ENCODE measurements around the gene SLC22A4.

The SLC22A4 gene

DNA sequence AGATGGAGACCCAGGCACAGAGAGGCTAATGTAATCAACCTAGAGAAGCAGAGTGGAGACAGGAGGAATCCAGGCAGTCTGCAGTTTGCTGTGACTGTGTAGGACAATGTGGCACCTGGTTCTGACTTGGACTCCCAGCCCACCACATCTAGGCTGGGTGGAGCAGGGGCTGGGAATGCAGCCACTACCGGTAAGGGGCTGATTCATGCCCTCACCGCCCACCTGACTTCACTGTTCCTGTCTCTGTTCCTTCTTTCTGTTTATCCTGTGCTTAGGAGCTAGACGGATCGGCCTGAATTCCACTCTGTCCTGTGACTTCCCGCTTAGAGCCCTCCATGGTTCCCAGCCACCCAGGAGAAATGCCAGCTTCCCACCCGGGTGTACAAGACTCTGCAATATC is 34.1 kb upstream of the SLC22A4 start:
- TF ChIP-seq MAX (IDR thresholded peaks at IDR 0.05) (no peak), TAF1 (IDR thresholded peaks at IDR 0.05; ENCODE audit: low read depth) (no peak), YY1 (IDR thresholded peaks at IDR 0.05; ENCODE audit: low read depth) (no peak), REST (IDR thresholded peaks at IDR 0.05; ENCODE audit: low read depth) (no peak), USF1 (IDR thresholded peaks at IDR 0.05) (no peak), NFIC (IDR thresholded peaks at IDR 0.05) (no peak), TCF12 (IDR thresholded peaks at IDR 0.05; ENCODE audit: low read depth) (no peak), FOXM1 (IDR thresholded peaks at IDR 0.05; ENCODE audit: borderline replicate concordance, low read depth) (no peak), ZBTB7A (IDR thresholded peaks at IDR 0.05; ENCODE audit: low read depth) (no peak), EGR1 (IDR thresholded peaks at IDR 0.05) (no peak), RAD21 (IDR thresholded peaks at IDR 0.05; ENCODE audit: low read depth) (no peak), CREB1 (IDR thresholded peaks at IDR 0.05; ENCODE audit: low read depth) (no peak), EP300 (IDR thresholded peaks at IDR 0.05; ENCODE audit: borderline replicate concordance) (no peak), TEAD4 (IDR thresholded peaks at IDR 0.05) (no peak), CEBPB (IDR thresholded peaks at IDR 0.05) (no peak)

DNA sequence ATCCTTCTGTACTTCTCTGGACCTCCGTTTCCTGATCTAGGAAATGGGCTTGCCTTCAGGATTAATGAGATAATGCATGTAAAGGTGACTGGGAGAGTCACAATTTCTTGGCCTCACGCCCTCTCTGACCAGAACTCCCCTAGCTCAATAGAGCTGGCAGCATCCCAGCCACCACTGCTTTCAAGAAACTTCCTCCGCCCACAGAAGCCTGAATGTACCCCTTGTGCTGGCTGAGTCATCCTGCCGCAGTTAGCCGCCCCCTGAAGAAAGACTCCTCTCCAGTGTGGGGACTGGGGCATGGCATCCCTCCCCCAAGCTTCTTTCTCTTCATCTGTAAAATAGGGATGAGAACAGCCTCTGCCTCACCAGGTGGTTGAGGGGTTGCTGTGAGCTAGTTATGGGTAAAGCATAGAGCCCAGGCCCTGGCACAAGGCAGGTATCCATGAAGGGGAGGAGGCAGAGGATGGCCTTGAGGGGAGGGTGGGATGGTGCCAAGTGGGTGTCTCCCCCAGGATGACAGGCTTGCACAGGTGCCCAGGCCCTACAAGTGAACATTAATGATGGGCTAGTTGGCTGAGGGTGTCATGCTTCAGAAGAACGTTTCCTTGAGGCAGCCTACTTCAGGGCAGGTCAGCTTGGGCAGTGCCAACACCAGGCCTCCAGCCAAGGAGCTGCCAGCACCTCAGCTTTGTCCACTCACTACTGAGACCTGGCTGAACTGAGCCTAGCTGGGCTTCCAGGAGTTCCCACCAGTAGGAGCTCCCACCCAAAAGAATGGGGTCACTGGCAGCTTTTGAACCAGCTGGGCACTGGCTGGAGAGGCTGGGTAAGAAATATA is 33.3 kb upstream of the SLC22A4 start:
- TF ChIP-seq REST (IDR thresholded peaks at IDR 0.05; ENCODE audit: low read depth) (no peak), TAF1 (IDR thresholded peaks at IDR 0.05; ENCODE audit: low read depth) (no peak), NFIC (IDR thresholded peaks at IDR 0.05) (peak; percentile 65), CREB1 (IDR thresholded peaks at IDR 0.05; ENCODE audit: low read depth) (no peak), CEBPB (IDR thresholded peaks at IDR 0.05) (no peak), EP300 (IDR thresholded peaks at IDR 0.05; ENCODE audit: borderline replicate concordance) (no peak), EGR1 (IDR thresholded peaks at IDR 0.05) (peak; percentile 47), RAD21 (IDR thresholded peaks at IDR 0.05; ENCODE audit: low read depth) (no peak), YY1 (IDR thresholded peaks at IDR 0.05; ENCODE audit: low read depth) (no peak), TEAD4 (IDR thresholded peaks at IDR 0.05) (no peak), FOXM1 (IDR thresholded peaks at IDR 0.05; ENCODE audit: borderline replicate concordance, low read depth) (no peak), ZBTB7A (IDR thresholded peaks at IDR 0.05; ENCODE audit: low read depth) (peak; percentile 60; the same call in 1 of the 2 replicates), MAX (IDR thresholded peaks at IDR 0.05) (no peak), TCF12 (IDR thresholded peaks at IDR 0.05; ENCODE audit: low read depth) (peak; percentile 55), USF1 (IDR thresholded peaks at IDR 0.05) (no peak)

DNA sequence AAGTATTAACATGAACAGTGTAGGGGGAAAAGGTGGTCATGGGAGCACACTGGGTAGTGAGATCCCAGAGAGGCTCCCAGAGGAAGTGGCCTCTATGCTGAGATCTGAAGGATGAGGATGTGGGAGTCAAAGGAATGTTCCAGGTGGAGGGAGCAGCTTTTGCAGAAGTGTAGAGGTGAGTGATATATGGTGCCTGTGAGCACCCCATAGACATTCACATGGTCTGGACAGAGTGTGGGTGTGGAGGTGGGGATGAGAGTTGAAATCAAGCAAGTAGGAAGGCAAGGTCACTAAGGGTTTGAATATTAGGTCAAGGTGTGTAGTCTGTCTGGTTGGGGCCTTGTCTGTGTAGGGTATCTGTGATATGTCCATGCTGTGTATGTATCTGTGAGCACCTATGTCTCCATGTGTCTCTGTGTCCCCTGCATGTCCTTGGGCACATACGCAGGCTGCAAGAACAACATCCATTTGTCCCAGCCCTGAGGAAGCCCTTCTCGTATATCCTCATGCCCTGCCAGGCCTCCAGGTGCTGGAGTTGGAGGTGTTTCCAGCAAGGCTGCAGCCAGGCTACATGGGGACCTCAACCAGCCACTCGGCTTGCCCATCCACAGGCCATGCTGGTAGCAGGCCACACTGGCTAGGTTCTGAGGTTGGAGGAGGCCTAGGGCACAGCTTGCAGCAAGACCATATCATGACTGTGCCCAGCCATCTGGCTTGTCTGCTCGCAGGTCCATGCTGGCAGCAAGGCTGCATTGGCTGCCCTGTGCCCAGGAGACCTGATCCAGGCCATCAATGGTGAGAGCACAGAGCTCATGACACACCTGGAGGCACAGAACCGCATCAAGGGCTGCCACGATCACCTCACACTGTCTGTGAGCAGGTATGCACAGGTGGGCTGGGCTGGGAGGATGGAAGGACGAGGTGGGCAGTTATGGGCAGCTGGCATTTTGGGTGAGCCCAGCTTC is 32.0 kb upstream of the SLC22A4 start:
- TF ChIP-seq TCF12 (IDR thresholded peaks at IDR 0.05; ENCODE audit: low read depth) (no peak), ZBTB7A (IDR thresholded peaks at IDR 0.05; ENCODE audit: low read depth) (no peak), FOXM1 (IDR thresholded peaks at IDR 0.05; ENCODE audit: borderline replicate concordance, low read depth) (no peak), CEBPB (IDR thresholded peaks at IDR 0.05) (no peak)

DNA sequence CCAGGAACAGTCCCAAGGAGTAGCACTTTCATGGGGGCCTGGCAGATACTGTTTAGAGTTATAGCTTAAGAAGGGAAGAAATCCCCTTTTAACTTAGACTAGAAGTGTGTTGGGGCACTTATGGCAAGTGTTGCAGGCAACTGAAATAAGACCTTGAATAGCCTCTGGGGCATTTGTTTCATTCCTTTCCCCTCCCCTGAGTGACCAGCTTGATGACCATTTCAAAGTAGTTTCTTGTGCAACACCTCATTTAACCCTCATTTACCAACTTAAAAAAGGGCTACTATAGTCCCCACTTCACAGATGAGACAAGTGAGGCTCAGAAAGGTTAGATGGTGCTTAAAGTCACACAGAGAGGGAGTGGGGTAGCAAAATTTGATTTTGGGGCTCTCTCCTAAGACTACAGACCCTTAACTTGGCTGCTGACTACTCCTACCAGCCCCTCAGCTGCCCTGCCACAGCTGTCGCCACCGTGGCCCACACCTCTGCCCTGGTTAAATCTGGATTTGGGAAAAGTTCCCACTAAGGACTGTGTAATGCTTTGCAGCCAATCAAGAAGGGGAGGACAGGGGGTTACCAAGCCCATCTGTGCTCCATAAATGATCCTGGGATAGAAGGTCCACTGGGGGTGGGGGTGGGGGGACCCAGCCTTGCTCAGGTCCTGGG is 31.2 kb upstream of the SLC22A4 start:
- TF ChIP-seq USF1 (IDR thresholded peaks at IDR 0.05) (no peak), TCF12 (IDR thresholded peaks at IDR 0.05; ENCODE audit: low read depth) (no peak)

Data from Ishikawa (cell line).